ENCODE results near the gene ALX4.

DNA sequence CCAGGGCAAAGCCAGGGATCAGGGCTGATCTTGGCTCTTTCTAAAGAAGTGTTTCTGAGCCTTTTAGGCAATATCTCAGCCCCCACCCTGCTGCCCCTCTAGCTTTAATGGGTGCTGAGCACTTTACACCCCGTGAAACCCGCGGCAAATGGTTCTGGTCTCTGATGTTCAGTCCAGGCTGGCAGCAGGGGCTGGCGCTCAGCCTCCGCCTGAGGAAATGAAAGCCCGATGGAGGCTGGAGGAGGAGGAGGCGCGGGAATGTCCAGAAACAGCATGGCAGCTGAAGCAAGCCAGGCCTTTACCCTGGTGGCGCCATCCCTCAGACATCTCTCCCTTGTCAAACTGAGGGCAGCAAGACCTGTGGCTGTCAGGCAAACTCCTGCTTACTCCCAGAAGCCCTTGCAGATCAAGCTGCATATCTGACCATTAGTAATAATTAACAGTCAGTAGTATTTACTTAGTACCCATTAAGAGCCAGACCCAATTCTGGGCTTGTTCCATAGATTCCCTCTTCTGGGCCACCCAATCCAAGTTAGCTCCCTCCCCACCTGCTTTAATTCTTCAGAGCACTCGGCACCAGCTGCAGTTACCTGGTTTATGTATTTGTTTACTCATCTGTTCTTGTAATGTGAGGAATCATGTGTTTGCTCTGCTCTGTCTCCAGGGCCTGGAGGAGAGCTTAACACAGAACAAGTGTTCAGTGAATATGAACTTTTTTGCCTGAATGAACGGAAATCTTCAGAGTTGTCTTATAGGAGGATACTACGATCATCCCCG, 15.0 kb upstream of the ALX4 start:
- TF ChIP-seq, protein P1, sequence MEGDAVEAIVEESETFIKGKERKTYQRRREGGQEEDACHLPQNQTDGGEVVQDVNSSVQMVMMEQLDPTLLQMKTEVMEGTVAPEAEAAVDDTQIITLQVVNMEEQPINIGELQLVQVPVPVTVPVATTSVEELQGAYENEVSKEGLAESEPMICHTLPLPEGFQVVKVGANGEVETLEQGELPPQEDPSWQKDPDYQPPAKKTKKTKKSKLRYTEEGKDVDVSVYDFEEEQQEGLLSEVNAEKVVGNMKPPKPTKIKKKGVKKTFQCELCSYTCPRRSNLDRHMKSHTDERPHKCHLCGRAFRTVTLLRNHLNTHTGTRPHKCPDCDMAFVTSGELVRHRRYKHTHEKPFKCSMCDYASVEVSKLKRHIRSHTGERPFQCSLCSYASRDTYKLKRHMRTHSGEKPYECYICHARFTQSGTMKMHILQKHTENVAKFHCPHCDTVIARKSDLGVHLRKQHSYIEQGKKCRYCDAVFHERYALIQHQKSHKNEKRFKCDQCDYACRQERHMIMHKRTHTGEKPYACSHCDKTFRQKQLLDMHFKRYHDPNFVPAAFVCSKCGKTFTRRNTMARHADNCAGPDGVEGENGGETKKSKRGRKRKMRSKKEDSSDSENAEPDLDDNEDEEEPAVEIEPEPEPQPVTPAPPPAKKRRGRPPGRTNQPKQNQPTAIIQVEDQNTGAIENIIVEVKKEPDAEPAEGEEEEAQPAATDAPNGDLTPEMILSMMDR (IDR thresholded peaks at IDR 0.05) = no peak
- no peak for TF ChIP-seq POLR2A (IDR thresholded peaks at IDR 0.05)

All from Peyer's patch (tissue), 4 donors.